NCI-H2171 (cell line): ENCODE data around the gene ATP13A3.

Source experiments
- DNase-seq: peaks from one replicate; lab custom pipeline; 2025; lab: John Stamatoyannopoulos, UW

Gene ATP13A3

DNA sequence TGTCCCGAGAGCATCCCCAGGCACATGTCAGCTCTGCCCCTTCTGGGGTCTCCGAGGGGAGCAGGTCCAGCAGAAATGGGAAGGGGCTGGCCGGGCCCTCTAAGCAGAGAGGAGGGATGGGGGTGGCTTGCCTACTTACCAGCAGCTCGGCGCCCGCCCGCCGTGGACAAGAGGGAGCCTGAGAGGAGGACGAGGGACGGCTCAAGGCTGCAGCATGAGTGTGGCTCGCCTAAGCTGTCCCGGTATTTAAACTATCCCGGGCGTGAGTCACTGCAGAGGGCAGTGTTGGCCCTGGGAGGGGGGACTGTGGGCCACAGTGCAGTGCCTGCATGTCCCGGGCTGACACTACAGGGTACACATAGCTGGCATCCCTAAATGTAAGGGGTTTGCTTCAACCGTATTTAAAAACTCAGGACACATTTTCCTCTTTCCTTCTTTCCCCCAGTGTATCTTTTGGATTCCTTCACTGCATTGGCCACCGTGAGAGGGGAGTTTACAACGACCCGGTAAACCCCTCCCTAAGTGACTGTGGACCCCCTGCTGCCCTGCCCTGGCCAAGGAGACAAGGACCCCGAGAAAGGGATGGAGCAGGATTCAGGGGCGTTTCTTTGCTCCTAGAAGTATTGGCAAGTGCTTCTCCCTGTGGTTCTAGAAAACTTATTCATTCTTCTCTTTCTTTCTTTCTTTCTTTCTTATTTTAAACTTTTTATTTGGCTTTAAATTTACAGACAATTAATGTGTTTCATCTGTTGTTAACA, 117.1 kb downstream of the ATP13A3 start, which contains the start of gene LRRC15:
TSS of gene LRRC15 (minus strand) at position 222 of the 758 bp plus-strand sequence. CDS start 8,700 bp downstream, outside the sequence.
- DNase-seq, result no peak

DNA sequence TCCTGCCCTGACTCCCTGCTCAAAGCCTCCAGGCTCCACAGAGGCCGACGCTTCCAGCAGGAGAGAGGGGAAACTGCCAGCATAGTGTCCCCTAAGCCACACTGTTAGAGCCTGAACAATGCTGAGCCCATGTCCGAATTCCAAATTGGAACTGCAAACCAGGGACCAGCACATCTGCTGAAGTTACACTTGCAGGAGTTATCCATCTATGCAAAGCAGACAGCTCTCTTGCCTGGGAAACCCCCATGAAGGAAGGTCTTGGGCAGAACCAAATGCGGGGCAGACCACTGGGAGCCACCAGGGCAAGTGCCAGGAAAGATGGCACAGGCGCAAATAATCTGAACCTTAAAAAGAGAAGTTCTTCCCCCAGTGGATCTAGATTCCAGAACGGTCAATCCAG, 117.9 kb downstream of the ATP13A3 start:
- DNase-seq, result no peak

DNA sequence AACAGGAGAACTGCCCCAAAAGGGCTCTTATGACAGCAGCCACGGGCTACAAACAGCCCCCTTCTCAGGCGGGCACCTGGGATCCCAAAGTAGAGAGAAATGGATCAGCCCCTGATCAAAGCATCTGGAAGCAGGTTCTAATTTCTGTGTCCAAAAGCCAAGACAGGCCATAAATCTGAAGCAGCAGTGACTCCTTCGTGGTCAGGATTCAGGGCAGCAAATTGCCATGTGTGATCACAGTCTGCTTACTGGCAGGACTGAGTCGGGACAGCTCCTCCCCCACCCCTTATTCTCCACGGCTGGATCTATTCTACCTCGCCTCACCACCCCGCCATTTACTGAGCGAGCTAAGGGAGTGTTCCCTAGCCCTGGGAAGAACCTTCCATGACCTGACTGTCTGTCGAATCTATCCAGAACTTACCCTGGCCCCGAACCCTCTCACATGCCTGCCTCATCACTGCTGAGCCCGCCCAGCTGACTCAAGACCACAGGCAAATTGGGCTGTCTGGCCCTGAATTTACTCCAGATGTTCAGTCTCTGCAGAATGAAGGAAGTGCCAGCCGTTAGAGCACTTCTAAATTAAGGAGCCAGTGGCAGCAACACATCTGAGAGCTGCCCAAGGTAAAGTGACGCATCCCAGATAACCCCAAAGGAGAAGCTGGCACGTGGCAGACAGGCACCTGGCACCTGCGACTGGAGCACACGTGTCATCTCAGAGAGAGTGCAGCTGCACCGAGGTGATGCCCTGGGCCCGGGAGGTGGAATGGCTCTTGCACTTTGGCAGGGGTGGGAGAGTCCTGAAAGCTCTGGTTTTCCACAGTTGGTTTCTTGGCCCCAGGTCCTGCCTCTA, 118.6 kb downstream of the ATP13A3 start:
- no peak for DNase-seq

DNA sequence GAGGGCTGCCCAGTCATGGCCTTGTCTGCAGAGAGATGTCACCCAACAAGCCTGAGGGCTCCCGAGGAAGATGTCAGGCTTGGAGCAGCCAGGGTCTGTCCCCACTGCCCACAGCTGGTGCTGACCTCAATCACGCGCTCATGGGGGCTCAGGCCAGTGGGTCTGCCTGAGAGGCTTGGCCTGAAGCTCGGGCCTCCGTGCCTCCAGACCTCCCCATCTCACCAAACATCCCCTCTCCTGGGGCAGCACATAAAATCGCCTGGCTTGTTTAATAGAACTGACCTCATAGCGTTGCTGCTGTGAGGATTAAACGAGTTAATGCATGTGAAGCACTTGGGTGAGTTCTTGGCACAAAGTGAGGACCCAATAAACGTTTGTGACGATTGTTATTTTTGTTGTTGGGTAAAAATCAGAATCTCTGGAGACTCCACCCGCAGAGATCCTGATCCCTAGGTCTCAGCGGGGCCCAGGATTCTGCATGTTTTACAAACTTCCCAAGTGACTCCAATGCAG, 120.8 kb downstream of the ATP13A3 start:
- DNase-seq, result no peak

DNA sequence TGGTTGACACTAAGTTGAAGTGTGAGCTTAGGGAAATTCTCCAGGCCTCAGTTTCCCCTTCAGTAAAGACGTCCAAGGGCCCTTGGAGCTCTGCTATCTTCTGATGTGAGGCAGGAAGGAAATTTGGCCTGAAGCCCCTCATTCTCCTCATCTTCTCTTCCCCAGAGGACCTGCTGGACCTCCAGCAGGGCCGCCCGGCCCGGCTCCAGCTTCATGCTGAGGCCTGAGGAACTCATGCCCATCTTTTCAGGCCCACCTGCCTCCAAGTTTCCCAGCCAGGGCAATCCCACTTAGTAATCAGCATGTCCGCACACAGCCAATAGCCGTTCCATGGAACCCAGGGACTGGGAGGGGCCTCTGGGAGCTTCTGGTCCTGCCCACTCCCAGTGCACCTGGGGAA, 121.3 kb downstream of the ATP13A3 start:
- DNase-seq, result no peak

DNA sequence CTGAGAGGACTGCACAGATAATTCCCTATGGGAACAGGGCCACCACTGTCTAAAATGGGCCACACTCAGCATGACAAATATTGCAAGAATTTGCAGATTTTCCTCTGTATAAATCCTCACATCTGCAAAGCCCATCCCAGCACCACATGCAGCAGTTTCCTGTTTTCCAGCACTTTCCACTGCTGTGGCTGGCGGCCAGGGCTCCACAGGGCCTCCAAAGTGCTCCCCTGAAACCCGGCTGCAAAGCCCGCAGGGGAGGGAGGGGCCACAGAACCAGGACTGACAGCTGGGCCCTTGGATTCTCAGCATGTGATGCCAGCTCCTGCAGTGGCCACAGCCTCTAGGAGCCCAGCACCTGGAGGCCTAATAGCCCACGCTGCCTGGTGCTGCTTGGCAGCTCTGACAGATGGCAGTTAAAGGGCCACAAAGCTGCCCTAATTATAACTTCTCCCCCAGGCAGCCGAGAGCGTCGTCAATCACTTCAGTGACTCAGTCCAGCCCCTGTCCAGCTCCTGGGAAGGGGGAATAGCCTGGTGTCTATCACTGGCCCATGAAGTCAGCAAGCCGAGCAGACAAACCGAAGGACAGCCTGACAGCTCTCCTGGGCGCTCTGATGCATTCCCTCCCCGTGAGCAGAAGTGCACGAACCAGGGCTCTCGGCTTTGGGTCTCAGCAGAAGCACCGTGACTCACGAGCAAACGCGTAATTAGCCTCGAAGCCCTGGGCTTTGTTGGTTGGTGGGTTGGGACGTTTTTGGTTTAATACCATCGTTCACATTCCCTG, 122.0 kb downstream of the ATP13A3 start:
- peak; percentile 25 for DNase-seq

DNA sequence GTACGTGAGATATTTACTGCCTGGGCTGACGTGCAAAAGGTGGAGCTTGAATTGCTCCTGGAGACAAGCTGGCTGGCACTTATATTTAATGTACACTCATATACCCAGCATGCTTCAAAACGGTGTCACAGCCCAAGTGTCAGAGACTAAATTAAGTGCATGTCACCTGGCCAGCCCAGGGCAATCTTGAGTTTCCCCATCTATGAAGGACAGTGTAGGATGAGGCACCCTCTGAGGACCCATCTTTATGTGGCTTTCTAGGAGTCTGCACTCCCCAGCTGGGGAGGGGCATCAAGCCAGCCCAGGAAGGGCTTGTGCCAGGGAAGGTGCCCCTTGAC, 122.5 kb downstream of the ATP13A3 start:
- no peak for DNase-seq

DNA sequence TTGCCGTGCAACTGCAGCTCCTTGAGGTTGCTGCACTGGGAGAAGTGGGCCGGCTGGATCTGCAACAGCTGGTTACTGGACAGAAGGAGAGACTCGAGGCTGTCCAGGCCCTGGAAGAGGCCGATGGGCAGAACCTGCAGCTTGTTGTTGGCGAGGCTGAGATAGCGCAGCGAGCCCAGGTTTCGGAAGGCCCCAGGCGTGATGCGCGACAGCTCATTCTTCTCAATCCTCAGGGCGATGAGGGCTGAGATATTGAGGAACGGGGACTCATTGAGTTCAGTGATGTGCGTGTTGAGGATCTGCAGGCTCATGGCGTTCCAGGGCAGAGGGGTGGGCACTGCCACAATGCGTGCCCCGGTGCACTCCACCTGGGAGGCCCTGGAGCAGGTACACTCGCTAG, 126.2 kb downstream of the ATP13A3 start:
- DNase-seq, result no peak

DNA sequence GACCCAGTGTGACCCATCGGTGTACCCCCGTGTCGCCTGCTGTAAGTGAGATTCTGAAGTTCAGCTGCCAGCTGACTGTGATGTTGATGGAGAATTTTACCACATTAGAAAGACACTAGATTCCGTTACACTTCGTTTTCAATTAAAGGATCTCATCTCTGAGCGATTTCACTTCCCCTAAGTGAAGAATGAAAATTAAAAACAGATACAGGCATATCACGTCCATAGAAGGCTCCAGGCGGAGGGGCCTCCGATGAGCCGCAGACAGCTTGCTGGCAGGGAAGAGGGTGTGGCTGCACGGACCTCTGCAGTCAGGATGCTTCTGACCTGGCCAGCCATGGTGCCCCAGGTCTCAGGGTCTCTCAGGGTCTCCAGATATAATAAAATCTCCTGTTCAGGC, 129.1 kb downstream of the ATP13A3 start:
- no peak for DNase-seq

DNA sequence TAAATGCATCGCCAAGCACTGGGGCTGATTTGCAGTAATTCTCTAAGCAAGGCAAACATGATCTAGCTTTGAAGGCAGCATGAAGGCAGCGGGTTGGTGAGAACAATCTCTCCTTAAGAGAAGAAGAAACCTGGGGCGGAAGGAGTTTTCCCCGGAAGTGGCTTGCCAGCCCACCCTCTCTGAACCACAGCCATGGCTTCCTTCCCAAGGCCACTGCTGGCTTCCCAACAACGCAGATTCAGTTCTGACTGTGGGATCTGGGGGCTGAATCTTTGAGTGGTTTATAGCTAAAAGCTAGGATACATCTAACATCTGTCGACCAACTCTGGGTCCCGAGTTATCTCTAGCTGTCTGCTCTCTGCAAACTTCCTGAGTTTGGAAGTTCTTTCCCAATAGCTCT, 131.4 kb downstream of the ATP13A3 start:
- DNase-seq, result no peak

DNA sequence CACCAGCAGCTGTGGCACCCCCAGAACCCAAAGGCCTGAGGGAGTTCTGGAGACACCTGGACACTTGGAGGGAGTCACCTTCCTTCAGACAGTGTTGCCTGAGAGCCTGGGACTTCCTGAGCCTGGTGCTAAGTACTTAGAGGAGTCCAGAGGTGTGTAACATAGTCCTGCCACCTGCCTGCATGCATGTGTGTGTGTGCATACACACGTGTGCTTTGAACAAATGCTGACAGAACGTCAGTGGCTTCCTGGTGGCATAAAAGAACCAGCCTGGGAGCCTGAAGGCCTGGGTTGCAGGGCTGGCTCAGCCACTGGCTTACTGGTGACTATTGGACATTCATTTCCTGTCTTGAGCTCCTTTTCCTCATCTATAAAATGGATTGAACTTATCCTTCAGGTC, 132.5 kb downstream of the ATP13A3 start:
- no peak for DNase-seq
